HG03354 (cell line): ENCODE data around the gene FAS.
A peak's percentile ranks its signal among the peaks of the same experiment; 100 is the strongest.

Experiments
- ATAC-seq: cut with Tn5 transposase; IDR thresholded peaks from one replicate; pipeline ENCODE4 v1.9.1; 2021; ENCODE audit warnings: mild to moderate bottlenecking; ENCODE audit not compliant: unreplicated experiment, poor library complexity, severe bottlenecking

The FAS gene

GRCh38 chr10:88990384-88991160 lies at the start of gene FAS:
Gene FAS, plus strand, starts transcription at chr10:88990798. Its CDS starts 79 bp downstream, at chr10:88990877.
- peak; percentile 71 for ATAC-seq

GRCh38 chr10:88941026-88941425 lies 49.6 kb upstream of the FAS start:
- ATAC-seq = no peak

GRCh38 chr10:88943778-88944177 lies 46.8 kb upstream of the FAS start:
- no peak for ATAC-seq

GRCh38 chr10:88944813-88945212 lies 45.8 kb upstream of the FAS start:
- no peak for ATAC-seq

GRCh38 chr10:88946200-88946599 lies 44.4 kb upstream of the FAS start:
- no peak for ATAC-seq

GRCh38 chr10:88946965-88947590 lies 43.5 kb upstream of the FAS start:
- no peak for ATAC-seq

GRCh38 chr10:88949051-88949450 lies 41.5 kb upstream of the FAS start:
- no peak for ATAC-seq

- no peak for ATAC-seq
Measured at GRCh38 chr10:88949912-88950837, 40.4 kb upstream of the FAS start.

- ATAC-seq = no peak
Measured at GRCh38 chr10:88952647-88953111, 37.9 kb upstream of the FAS start, which contains the start of gene ACTA2. Gene ACTA2, minus strand, starts transcription at chr10:88952773. Its CDS starts 3,843 bp downstream, at chr10:88948930.

GRCh38 chr10:88953662-88954061 lies 36.9 kb upstream of the FAS start:
- no peak for ATAC-seq

GRCh38 chr10:88954458-88955083 lies 36.0 kb upstream of the FAS start:
- ATAC-seq = no peak

GRCh38 chr10:88957381-88957780 lies 33.2 kb upstream of the FAS start:
- ATAC-seq = no peak

GRCh38 chr10:88958721-88959120 lies 31.9 kb upstream of the FAS start:
- ATAC-seq = no peak

GRCh38 chr10:88960802-88961201 lies 29.8 kb upstream of the FAS start:
- ATAC-seq = no peak

- ATAC-seq = no peak
Measured at GRCh38 chr10:88961266-88961665, 29.3 kb upstream of the FAS start.

- no peak for ATAC-seq
Measured at GRCh38 chr10:88962336-88962735, 28.3 kb upstream of the FAS start.

- ATAC-seq = no peak
Measured at GRCh38 chr10:88963318-88963717, 27.3 kb upstream of the FAS start.

- no peak for ATAC-seq
Measured at GRCh38 chr10:88964360-88964759, 26.2 kb upstream of the FAS start.

- no peak for ATAC-seq
Measured at GRCh38 chr10:88964869-88965415, 25.7 kb upstream of the FAS start.
